ENCODE results near the gene DMRT3.

Gene DMRT3

GRCh38 chr9:969310-970150 lies 6.9 kb upstream of the DMRT3 start:
- POLR2A ChIA-PET = no interaction called here

GRCh38 chr9:970151-970996 lies 6.1 kb upstream of the DMRT3 start:
- TF ChIP-seq CTCF (IDR thresholded peaks at IDR 0.05; ENCODE audit: control extremely low read depth, extremely low read depth, low read depth, missing control alignments) = no peak
- no peak for DNase-seq (ENCODE audit: extremely low spot score)
- POLR2A ChIA-PET = no interaction called here
- CTCF ChIA-PET = no interaction called here

More at GRCh38 chr9:969310-970150, 6.9 kb upstream of the DMRT3 start:
- no peak for DNase-seq (ENCODE audit: extremely low spot score)
- no peak for TF ChIP-seq CTCF (IDR thresholded peaks at IDR 0.05; ENCODE audit: control extremely low read depth, extremely low read depth, low read depth, missing control alignments)
- CTCF ChIA-PET = no interaction called here

GRCh38 chr9:971901-972500 lies 4.5 kb upstream of the DMRT3 start:
- ChIA-PET POLR2A (no interaction called here), CTCF (no interaction called here)
- DNase-seq (ENCODE audit: extremely low spot score) = no peak
- no peak for TF ChIP-seq CTCF (IDR thresholded peaks at IDR 0.05; ENCODE audit: control extremely low read depth, extremely low read depth, low read depth, missing control alignments)

- no peak for TF ChIP-seq CTCF (IDR thresholded peaks at IDR 0.05; ENCODE audit: control extremely low read depth, extremely low read depth, low read depth, missing control alignments)
- ChIA-PET CTCF (no interaction called here), POLR2A (no interaction called here)
- no peak for DNase-seq (ENCODE audit: extremely low spot score)
These were observed 3.8 kb upstream of the DMRT3 start for GRCh38 chr9:972501-973294.

GRCh38 chr9:973295-973834 lies 3.1 kb upstream of the DMRT3 start:
- TF ChIP-seq CTCF (IDR thresholded peaks at IDR 0.05; ENCODE audit: control extremely low read depth, extremely low read depth, low read depth, missing control alignments) = no peak
- CTCF ChIA-PET = no interaction called here
- DNase-seq (ENCODE audit: extremely low spot score) = no peak
- POLR2A ChIA-PET = no interaction called here

Data from GM10248 (cell line).